Measurements from ENCODE around the gene TOB2. TPM values are rescaled to one million over a fixed set of nuclear protein-coding genes. Genes with fewer than 3 reads are reported as not detected.

Gene TOB2
- polyA plus RNA-seq, 1 donor from 2014 or later = 8.2 TPM

- Histone ChIP-seq H3K36me3 (ENCODE audit: insufficient read depth, low read length) (no peaks in the 10 kb centered on the region), H3K9ac (ENCODE audit: low read length) (no peak overlapping the region), H2AFZ (ENCODE audit: low read depth, low read length) (no peak overlapping the region), H3F3A (ENCODE audit: insufficient read depth, low read length, poor library complexity, severe bottlenecking) (no peaks in the 10 kb centered on the region), H3K79me2 (replicated peaks; ENCODE audit: insufficient read depth, low read length) (no peaks in the 10 kb centered on the region), H3K27me3 (ENCODE audit: insufficient read depth, low read depth, low read length) (no peaks in the 10 kb centered on the region), H4K20me1 (ENCODE audit: insufficient read depth) (no peaks in the 10 kb centered on the region), H3K4me2 (ENCODE audit: low read length) (no peak overlapping the region), H3K9me2 (ENCODE audit: insufficient read depth, low read length) (no peaks in the 10 kb centered on the region), H3K27ac (ENCODE audit: low read length) (no peak overlapping the region), H3K4me3 (ENCODE audit: low read length) (no peak overlapping the region), H3K9me3 (ENCODE audit: low read length) (no peaks in the 10 kb centered on the region)
- TF ChIP-seq, protein P1, sequence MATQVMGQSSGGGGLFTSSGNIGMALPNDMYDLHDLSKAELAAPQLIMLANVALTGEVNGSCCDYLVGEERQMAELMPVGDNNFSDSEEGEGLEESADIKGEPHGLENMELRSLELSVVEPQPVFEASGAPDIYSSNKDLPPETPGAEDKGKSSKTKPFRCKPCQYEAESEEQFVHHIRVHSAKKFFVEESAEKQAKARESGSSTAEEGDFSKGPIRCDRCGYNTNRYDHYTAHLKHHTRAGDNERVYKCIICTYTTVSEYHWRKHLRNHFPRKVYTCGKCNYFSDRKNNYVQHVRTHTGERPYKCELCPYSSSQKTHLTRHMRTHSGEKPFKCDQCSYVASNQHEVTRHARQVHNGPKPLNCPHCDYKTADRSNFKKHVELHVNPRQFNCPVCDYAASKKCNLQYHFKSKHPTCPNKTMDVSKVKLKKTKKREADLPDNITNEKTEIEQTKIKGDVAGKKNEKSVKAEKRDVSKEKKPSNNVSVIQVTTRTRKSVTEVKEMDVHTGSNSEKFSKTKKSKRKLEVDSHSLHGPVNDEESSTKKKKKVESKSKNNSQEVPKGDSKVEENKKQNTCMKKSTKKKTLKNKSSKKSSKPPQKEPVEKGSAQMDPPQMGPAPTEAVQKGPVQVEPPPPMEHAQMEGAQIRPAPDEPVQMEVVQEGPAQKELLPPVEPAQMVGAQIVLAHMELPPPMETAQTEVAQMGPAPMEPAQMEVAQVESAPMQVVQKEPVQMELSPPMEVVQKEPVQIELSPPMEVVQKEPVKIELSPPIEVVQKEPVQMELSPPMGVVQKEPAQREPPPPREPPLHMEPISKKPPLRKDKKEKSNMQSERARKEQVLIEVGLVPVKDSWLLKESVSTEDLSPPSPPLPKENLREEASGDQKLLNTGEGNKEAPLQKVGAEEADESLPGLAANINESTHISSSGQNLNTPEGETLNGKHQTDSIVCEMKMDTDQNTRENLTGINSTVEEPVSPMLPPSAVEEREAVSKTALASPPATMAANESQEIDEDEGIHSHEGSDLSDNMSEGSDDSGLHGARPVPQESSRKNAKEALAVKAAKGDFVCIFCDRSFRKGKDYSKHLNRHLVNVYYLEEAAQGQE (IDR thresholded peaks at IDR 0.05; ENCODE audit: borderline replicate concordance) = no peak
- TF ChIP-seq EZH2 (IDR thresholded peaks at IDR 0.05; ENCODE audit: borderline replicate concordance, insufficient read depth, low read length, poor library complexity, severe bottlenecking) (no peak), RAD21 (conservative IDR thresholded peaks at IDR 0.05) (no peak), EP300 (conservative IDR thresholded peaks at IDR 0.05; ENCODE audit: poor library complexity, severe bottlenecking) (no peak), MXI1 (conservative IDR thresholded peaks at IDR 0.05; ENCODE audit: poor library complexity, severe bottlenecking) (no peak), SMC3 (conservative IDR thresholded peaks at IDR 0.05; ENCODE audit: poor library complexity) (no peak), TAF1 (IDR thresholded peaks at IDR 0.05; ENCODE audit: low read depth) (no peak), POLR2AphosphoS5 (IDR thresholded peaks at IDR 0.05) (no peak)
- TF ChIP-seq, protein P2, sequence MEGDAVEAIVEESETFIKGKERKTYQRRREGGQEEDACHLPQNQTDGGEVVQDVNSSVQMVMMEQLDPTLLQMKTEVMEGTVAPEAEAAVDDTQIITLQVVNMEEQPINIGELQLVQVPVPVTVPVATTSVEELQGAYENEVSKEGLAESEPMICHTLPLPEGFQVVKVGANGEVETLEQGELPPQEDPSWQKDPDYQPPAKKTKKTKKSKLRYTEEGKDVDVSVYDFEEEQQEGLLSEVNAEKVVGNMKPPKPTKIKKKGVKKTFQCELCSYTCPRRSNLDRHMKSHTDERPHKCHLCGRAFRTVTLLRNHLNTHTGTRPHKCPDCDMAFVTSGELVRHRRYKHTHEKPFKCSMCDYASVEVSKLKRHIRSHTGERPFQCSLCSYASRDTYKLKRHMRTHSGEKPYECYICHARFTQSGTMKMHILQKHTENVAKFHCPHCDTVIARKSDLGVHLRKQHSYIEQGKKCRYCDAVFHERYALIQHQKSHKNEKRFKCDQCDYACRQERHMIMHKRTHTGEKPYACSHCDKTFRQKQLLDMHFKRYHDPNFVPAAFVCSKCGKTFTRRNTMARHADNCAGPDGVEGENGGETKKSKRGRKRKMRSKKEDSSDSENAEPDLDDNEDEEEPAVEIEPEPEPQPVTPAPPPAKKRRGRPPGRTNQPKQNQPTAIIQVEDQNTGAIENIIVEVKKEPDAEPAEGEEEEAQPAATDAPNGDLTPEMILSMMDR (IDR thresholded peaks at IDR 0.05; ENCODE audit: poor library complexity, severe bottlenecking) = no peak
These were observed 52.6 kb downstream of the TOB2 start for GRCh38 chr22:41394012-41394356.

DNA sequence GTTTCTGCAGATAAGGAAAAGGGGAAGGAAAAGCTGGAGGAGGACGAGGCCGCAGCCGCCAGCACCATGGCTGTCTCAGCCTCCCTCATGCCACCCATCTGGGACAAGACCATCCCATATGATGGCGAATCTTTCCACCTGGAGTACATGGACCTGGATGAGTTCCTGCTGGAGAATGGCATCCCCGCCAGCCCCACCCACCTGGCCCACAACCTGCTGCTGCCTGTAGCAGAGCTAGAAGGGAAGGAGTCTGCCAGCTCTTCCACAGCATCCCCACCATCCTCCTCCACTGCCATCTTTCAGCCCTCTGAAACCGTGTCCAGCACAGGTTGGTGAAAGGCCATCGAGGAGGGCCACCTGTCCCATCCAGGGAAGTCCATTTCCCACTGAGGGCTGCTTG lies 59.3 kb downstream of the TOB2 start:
- Histone ChIP-seq H3K27me3 (ENCODE audit: insufficient read depth, low read depth, low read length) (no peaks in the 10 kb centered on the region), H3K36me3 (ENCODE audit: insufficient read depth, low read length) (no peaks in the 10 kb centered on the region), H2AFZ (ENCODE audit: low read depth, low read length) (no peak overlapping the region), H4K20me1 (ENCODE audit: insufficient read depth) (no peaks in the 10 kb centered on the region), H3F3A (ENCODE audit: insufficient read depth, low read length, poor library complexity, severe bottlenecking) (no peaks in the 10 kb centered on the region), H3K27ac (ENCODE audit: low read length) (no peak overlapping the region), H3K4me2 (ENCODE audit: low read length) (no peak overlapping the region), H3K4me3 (ENCODE audit: low read length) (no peak overlapping the region), H3K9ac (ENCODE audit: low read length) (no peak overlapping the region), H3K9me2 (ENCODE audit: insufficient read depth, low read length) (no peaks in the 10 kb centered on the region), H3K79me2 (replicated peaks; ENCODE audit: insufficient read depth, low read length) (peaks cover 2% of the 10 kb centered on the region), H3K9me3 (ENCODE audit: low read length) (no peaks in the 10 kb centered on the region)
- TF ChIP-seq POLR2AphosphoS5 (IDR thresholded peaks at IDR 0.05) (no peak), TAF1 (IDR thresholded peaks at IDR 0.05; ENCODE audit: low read depth) (no peak)
- TF ChIP-seq, protein P2 (IDR thresholded peaks at IDR 0.05; ENCODE audit: poor library complexity, severe bottlenecking) = no peak
- TF ChIP-seq, protein P1 (IDR thresholded peaks at IDR 0.05; ENCODE audit: borderline replicate concordance) = no peak
